Stimulated activated CD4-positive, alpha-beta T cell treated with anti-CD3 and anti-CD28 coated beads, Interleukin-12 subunit alpha, Interleukin-12 subunit beta, amount 100 ng/mL, for 4 hours (primary cell): ENCODE measurements around the gene MRPS34.

Experiments
- DNase-seq: peaks from one replicate; pipeline ENCODE4 v3.0.0-alpha.2; 2020

Gene MRPS34

GRCh38 chr16:1781254-1781653, 8.3 kb upstream of the MRPS34 start:
- DNase-seq = no peak

GRCh38 chr16:1780677-1781072, 7.7 kb upstream of the MRPS34 start:
- no peak for DNase-seq

GRCh38 chr16:1779741-1780676, 7.1 kb upstream of the MRPS34 start:
- DNase-seq = no peak

GRCh38 chr16:1779234-1779701, 6.3 kb upstream of the MRPS34 start:
- no peak for DNase-seq

- DNase-seq = no peak
These were observed 5.6 kb upstream of the MRPS34 start for GRCh38 chr16:1778200-1779179.

GRCh38 chr16:1777375-1778199, 4.7 kb upstream of the MRPS34 start:
- no peak for DNase-seq

- DNase-seq = no peak
These were observed 4.0 kb upstream of the MRPS34 start for GRCh38 chr16:1776991-1777374.

- DNase-seq = no peak
These were observed 3.7 kb upstream of the MRPS34 start for GRCh38 chr16:1776672-1776955.

GRCh38 chr16:1775846-1776671, 3.1 kb upstream of the MRPS34 start:
- DNase-seq = no peak

- DNase-seq = no peak
These were observed 2.3 kb upstream of the MRPS34 start for GRCh38 chr16:1775006-1775845.

GRCh38 chr16:1774448-1774780, 1.5 kb upstream of the MRPS34 start:
- no peak for DNase-seq

- DNase-seq = no peak
These were observed 941 bp upstream of the MRPS34 start for GRCh38 chr16:1773703-1774447.

GRCh38 chr16:1772362-1772907, 499 bp downstream of the MRPS34 start, which contains the start of gene EME2:
Gene EME2 (plus strand): TSS chr16:1772810. CDS start chr16:1773228, 418 bp downstream.
- peak; percentile 54 for DNase-seq

GRCh38 chr16:1771864-1772361, 1.0 kb downstream of the MRPS34 start:
- DNase-seq = no peak

- DNase-seq = peak; percentile 77
These were observed 1.6 kb downstream of the MRPS34 start, which contains the start of gene NME3 for GRCh38 chr16:1771188-1771863. Gene NME3 (minus strand): TSS chr16:1771543. CDS start chr16:1771534, 9 bp downstream.

- DNase-seq = peak; percentile 63
These were observed 2.4 kb downstream of the MRPS34 start for GRCh38 chr16:1770328-1771187.

GRCh38 chr16:1769402-1770300, 3.3 kb downstream of the MRPS34 start:
- no peak for DNase-seq
